ENCODE measurements around the gene TMEM19.
A peak's percentile ranks its signal among the peaks of the same experiment; 100 is the strongest.

Gene TMEM19

DNA sequence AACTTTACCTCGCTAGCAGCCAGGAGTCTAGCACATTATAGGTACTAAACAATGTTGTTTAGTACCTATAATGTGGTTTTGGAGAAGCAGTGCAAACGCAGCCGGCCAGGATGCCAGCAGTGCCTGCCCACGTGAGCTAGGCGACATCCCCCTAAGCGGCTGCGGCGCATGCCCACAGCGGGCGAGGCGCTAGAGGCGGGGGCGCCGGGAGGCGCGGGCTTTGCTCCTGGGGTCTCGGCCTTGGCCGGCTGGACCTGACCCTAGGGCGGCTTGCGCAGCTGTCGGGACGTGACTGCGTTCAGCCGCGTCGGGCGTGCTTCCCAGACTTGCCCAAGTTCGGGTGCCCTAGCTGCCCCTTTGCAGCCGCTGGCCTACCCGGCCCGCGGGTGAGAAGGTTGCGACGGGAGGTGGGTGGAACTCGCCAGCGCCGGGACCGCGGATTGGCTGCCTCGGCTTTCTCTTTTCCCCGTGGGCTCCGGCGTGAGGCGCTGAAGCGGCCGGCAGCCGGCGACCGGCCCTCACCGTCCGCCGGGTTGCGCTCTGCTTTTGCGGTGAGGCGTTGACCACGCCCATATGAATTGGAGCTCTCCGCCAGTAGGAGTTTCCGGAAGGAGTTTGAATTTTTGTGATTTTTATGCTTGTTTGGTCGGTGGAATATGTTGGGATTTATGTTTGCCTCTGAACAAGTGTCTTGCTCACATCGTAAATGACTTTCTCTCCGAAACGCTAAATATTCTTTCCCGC is at the start of gene TMEM19:
Gene TMEM19 (plus strand): TSS at position 169 of the 744 bp plus-strand sequence. CDS start 599 bp downstream, outside the sequence.
- peaks cover 0 to 33% (median 28%) of the 10 kb centered on the region in 5 donors for H3K4me1 ChIP-seq (ENCODE audit: control insufficient read depth in 5 of 5, insufficient read depth in 5 of 5, low read length in 5 of 5)
- peak within 1 kb of the TSS; percentile 80 for H3K27ac ChIP-seq (ENCODE audit: low read depth, low read length)
- peaks cover 0 to 4% (median 0%) of the 10 kb centered on the region in 5 donors for H3K36me3 ChIP-seq (ENCODE audit: control insufficient read depth in 5 of 5, insufficient read depth in 5 of 5, low read length in 5 of 5)
- no peaks in the 10 kb centered on the region for H3K27me3 ChIP-seq (ENCODE audit: control insufficient read depth in 5 of 5, insufficient read depth in 4 of 5, low read length in 5 of 5)
- H3K9me3 ChIP-seq (ENCODE audit: control insufficient read depth in 5 of 5, low read length in 5 of 5): no peaks in the 10 kb centered on the region
- H3K9ac ChIP-seq (ENCODE audit: low read length in 5 of 5): peak within 1 kb of the TSS; percentile 60 to 89 (median 85)
- H3K4me3 ChIP-seq (ENCODE audit: low read depth in 1 of 5, low read length in 5 of 5): peak within 1 kb of the TSS; percentile 86 to 96 (median 88)

DNA sequence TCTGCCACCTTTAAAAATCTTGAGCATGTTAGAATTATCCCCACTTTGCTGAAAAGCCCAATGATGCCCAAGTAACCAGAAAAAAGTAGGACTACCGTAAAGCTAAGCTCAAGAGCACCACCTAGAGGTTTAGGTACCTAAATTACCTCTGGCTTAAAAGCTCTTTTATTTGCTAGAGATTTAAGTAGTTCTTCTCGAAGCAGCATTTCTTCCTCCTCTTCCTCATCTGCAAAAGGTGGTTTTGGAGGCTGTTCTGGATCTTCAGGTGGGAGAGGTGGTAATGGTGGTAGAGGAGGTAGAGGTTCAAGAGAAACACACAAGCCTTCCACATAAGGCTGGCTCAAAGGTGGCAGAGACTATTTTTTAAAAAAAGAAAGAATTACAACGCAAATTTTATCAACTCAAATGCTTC is 49.2 kb upstream of the TMEM19 start:
- Histone ChIP-seq H3K9ac (ENCODE audit: low read length in 5 of 5) (no peak overlapping the region), H3K36me3 (ENCODE audit: control insufficient read depth in 5 of 5, insufficient read depth in 5 of 5, low read length in 5 of 5) (peaks cover 49 to 85% (median 63%) of the 10 kb centered on the region in 5 donors), H3K27ac (ENCODE audit: low read depth, low read length) (no peak overlapping the region)

DNA sequence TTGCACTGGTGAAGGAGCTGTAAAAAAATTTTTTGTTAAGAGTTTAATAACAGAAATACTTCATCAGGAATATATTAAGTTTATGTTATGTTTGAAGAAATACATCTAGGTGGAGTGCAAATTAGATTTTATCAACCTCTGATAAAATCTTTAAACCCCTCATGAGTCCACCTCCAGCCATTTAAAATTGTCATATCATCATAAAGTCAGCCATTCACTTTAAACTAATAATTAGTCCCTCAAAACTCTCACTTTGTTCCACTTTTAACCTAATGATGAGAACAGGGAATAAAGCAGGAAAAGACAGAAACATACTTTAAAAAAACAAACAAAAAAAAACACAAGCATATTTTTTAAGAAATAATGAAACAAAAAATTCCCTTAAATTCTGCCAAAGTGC is 47.4 kb upstream of the TMEM19 start:
- no peak overlapping the region for H3K27ac ChIP-seq (ENCODE audit: low read depth, low read length)
- H3K9ac ChIP-seq (ENCODE audit: low read length in 5 of 5): no peak overlapping the region
- H3K27me3 ChIP-seq (ENCODE audit: control insufficient read depth in 5 of 5, insufficient read depth in 4 of 5, low read length in 5 of 5): no peaks in the 10 kb centered on the region
- peaks cover 43 to 78% (median 58%) of the 10 kb centered on the region in 5 donors for H3K36me3 ChIP-seq (ENCODE audit: control insufficient read depth in 5 of 5, insufficient read depth in 5 of 5, low read length in 5 of 5)
- H3K4me3 ChIP-seq (ENCODE audit: low read depth in 1 of 5, low read length in 5 of 5): no peak overlapping the region
- H3K4me1 ChIP-seq (ENCODE audit: control insufficient read depth in 5 of 5, insufficient read depth in 5 of 5, low read length in 5 of 5): no peaks in the 10 kb centered on the region
- no peaks in the 10 kb centered on the region for H3K9me3 ChIP-seq (ENCODE audit: control insufficient read depth in 5 of 5, low read length in 5 of 5)

More for the DNA sequence above, 49.2 kb upstream of the TMEM19 start:
- no peaks in the 10 kb centered on the region for H3K9me3 ChIP-seq (ENCODE audit: control insufficient read depth in 5 of 5, low read length in 5 of 5)
- no peaks in the 10 kb centered on the region for H3K27me3 ChIP-seq (ENCODE audit: control insufficient read depth in 5 of 5, insufficient read depth in 4 of 5, low read length in 5 of 5)
- no peak overlapping the region for H3K4me3 ChIP-seq (ENCODE audit: low read depth in 1 of 5, low read length in 5 of 5)
- H3K4me1 ChIP-seq (ENCODE audit: control insufficient read depth in 5 of 5, insufficient read depth in 5 of 5, low read length in 5 of 5): no peaks in the 10 kb centered on the region

DNA sequence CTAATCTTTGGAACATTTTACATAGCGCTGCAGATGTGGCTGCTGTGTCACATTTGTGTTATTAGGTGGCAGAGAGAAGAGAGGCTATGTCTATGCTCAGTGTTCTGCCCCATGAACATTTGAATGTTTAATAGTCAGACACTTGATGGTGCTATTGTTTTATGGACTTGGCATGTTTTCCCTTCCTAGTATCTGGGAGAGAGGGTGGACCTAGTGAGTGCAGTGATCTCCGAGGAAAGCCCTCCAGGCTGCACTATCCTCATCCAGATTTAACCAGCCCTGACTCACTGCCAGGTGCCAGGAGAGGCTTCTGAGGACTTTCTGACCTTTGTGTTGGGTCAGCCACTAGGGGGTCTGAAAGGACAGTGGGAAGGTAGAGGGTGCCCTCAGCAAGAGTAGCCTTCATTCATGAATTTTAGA is 46.5 kb upstream of the TMEM19 start:
- H3K4me1 ChIP-seq (ENCODE audit: control insufficient read depth in 5 of 5, insufficient read depth in 5 of 5, low read length in 5 of 5): no peaks in the 10 kb centered on the region
- no peaks in the 10 kb centered on the region for H3K9me3 ChIP-seq (ENCODE audit: control insufficient read depth in 5 of 5, low read length in 5 of 5)
- no peak overlapping the region for H3K27ac ChIP-seq (ENCODE audit: low read depth, low read length)
- no peak overlapping the region for H3K9ac ChIP-seq (ENCODE audit: low read length in 5 of 5)
- H3K36me3 ChIP-seq (ENCODE audit: control insufficient read depth in 5 of 5, insufficient read depth in 5 of 5, low read length in 5 of 5): peaks cover 42 to 77% (median 57%) of the 10 kb centered on the region in 5 donors
- H3K27me3 ChIP-seq (ENCODE audit: control insufficient read depth in 5 of 5, insufficient read depth in 4 of 5, low read length in 5 of 5): no peaks in the 10 kb centered on the region
- no peak overlapping the region for H3K4me3 ChIP-seq (ENCODE audit: low read depth in 1 of 5, low read length in 5 of 5)

DNA sequence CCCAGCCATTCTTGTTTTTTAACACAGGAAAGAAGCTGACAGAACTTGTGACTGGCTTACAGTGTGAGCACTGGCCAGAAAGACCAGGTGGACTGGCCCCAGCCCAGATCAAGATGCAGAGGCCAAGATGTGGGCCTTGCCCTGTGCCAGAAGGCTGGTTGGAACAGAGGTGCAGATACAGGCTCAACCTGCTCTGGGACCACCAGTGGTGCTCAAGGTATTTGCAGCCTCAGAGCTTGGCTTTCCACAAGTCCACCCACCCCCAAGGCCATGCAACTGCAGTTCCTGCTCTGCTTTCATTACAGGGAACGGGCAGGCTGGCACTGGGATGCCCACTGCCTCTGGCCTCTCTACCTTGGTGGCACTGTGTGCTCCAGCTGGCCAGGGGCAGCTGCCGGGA is 45.6 kb upstream of the TMEM19 start:
- Histone ChIP-seq H3K9me3 (ENCODE audit: control insufficient read depth in 5 of 5, low read length in 5 of 5) (no peaks in the 10 kb centered on the region), H3K9ac (ENCODE audit: low read length in 5 of 5) (no peak overlapping the region), H3K36me3 (ENCODE audit: control insufficient read depth in 5 of 5, insufficient read depth in 5 of 5, low read length in 5 of 5) (peaks cover 42 to 77% (median 56%) of the 10 kb centered on the region in 5 donors), H3K27me3 (ENCODE audit: control insufficient read depth in 5 of 5, insufficient read depth in 4 of 5, low read length in 5 of 5) (no peaks in the 10 kb centered on the region), H3K4me1 (ENCODE audit: control insufficient read depth in 5 of 5, insufficient read depth in 5 of 5, low read length in 5 of 5) (peaks cover 0 to 3% (median 0%) of the 10 kb centered on the region in 5 donors), H3K27ac (ENCODE audit: low read depth, low read length) (no peak overlapping the region), H3K4me3 (ENCODE audit: low read depth in 1 of 5, low read length in 5 of 5) (no peak overlapping the region)

DNA sequence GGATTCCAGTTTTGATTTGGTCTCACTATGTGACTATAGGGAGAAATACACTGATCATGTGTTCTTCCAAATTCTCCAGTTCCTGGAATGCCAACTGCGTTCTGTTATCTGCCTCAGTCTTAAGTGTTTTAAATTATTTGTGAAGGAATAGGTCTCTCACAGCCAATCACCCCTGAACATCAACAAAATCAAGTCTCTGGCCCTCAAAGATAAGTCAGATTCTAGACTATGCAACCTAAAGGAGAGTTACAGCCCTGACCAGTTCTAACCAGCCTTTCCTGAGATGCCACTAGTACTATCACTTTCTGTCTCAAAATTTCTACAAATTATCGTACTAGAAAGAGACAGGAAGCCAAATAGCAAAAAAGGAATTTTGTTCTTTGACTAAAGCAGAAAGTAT is 44.5 kb upstream of the TMEM19 start:
- Histone ChIP-seq H3K4me1 (ENCODE audit: control insufficient read depth in 5 of 5, insufficient read depth in 5 of 5, low read length in 5 of 5) (peaks cover 0 to 9% (median 0%) of the 10 kb centered on the region in 5 donors), H3K27ac (ENCODE audit: low read depth, low read length) (no peak overlapping the region), H3K27me3 (ENCODE audit: control insufficient read depth in 5 of 5, insufficient read depth in 4 of 5, low read length in 5 of 5) (no peaks in the 10 kb centered on the region), H3K36me3 (ENCODE audit: control insufficient read depth in 5 of 5, insufficient read depth in 5 of 5, low read length in 5 of 5) (peaks cover 40 to 67% (median 50%) of the 10 kb centered on the region in 5 donors), H3K9ac (ENCODE audit: low read length in 5 of 5) (no peak overlapping the region), H3K9me3 (ENCODE audit: control insufficient read depth in 5 of 5, low read length in 5 of 5) (no peaks in the 10 kb centered on the region), H3K4me3 (ENCODE audit: low read depth in 1 of 5, low read length in 5 of 5) (no peak overlapping the region)

DNA sequence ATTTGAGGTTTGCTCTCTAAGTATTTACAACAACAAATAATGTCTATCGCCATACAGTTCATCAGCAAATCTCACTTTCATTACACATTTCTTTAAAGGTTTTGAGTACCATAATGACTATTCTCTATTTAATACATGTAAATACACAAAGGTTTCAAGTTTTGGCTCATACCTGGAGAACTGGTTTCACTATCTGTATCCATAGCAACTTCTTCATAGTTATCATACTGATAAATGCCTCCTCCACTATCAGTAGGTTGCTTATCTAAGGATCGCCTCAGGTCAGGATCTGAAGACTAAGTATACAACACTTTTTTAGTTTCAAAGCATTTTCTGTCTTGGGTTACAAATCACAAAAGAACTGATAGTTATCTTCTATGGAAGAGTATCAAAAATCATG is 43.6 kb upstream of the TMEM19 start:
- no peak overlapping the region for H3K9ac ChIP-seq (ENCODE audit: low read length in 5 of 5)
- H3K4me3 ChIP-seq (ENCODE audit: low read depth in 1 of 5, low read length in 5 of 5): no peak overlapping the region
- peaks cover 0 to 9% (median 0%) of the 10 kb centered on the region in 5 donors for H3K4me1 ChIP-seq (ENCODE audit: control insufficient read depth in 5 of 5, insufficient read depth in 5 of 5, low read length in 5 of 5)
- H3K9me3 ChIP-seq (ENCODE audit: control insufficient read depth in 5 of 5, low read length in 5 of 5): no peaks in the 10 kb centered on the region
- no peak overlapping the region for H3K27ac ChIP-seq (ENCODE audit: low read depth, low read length)
- no peaks in the 10 kb centered on the region for H3K27me3 ChIP-seq (ENCODE audit: control insufficient read depth in 5 of 5, insufficient read depth in 4 of 5, low read length in 5 of 5)
- peaks cover 45 to 69% (median 47%) of the 10 kb centered on the region in 5 donors for H3K36me3 ChIP-seq (ENCODE audit: control insufficient read depth in 5 of 5, insufficient read depth in 5 of 5, low read length in 5 of 5)

DNA sequence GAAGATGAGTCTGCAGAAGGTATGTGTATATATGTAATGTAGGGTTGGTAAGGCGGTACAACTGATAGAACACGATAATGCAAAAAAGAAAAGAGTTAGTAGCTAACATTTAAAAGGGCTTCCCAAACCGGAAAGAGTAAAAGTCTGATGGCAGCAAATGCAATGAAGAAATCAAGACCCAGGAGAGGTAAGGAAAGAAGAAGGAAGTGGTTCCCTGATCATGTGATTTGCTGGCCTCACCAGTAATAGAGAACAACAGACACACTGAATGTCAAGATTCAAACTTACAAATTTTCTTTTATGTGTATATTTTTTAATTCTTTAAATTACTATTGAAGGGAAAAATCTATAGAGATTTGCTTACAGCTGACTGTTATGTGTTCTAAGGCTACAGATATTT is 40.6 kb upstream of the TMEM19 start:
- peaks cover 39 to 62% (median 51%) of the 10 kb centered on the region in 5 donors for H3K36me3 ChIP-seq (ENCODE audit: control insufficient read depth in 5 of 5, insufficient read depth in 5 of 5, low read length in 5 of 5)
- no peak overlapping the region for H3K27ac ChIP-seq (ENCODE audit: low read depth, low read length)

DNA sequence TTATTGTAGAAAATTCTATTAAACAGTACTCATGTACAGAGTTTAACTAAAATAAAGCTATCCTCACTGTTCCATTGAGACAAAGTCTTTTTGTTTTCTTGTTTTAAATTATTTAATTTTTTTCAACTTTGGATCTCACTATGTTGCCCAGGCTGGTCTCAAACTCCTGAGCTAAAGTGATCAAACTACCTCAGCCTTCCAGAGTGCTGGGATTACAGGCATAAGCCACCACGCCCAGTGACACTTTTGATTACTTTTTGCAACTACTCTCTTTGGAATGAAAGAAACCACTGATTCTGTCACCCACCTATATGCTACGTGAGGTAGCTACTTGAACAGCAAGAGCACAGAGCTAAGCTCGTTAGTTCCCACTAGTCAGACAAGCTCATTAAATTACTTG is 39.4 kb upstream of the TMEM19 start:
- Histone ChIP-seq H3K9ac (ENCODE audit: low read length in 5 of 5) (no peak overlapping the region), H3K4me3 (ENCODE audit: low read depth in 1 of 5, low read length in 5 of 5) (no peak overlapping the region), H3K4me1 (ENCODE audit: control insufficient read depth in 5 of 5, insufficient read depth in 5 of 5, low read length in 5 of 5) (peaks cover 0 to 9% (median 0%) of the 10 kb centered on the region in 5 donors), H3K27ac (ENCODE audit: low read depth, low read length) (no peak overlapping the region), H3K27me3 (ENCODE audit: control insufficient read depth in 5 of 5, insufficient read depth in 4 of 5, low read length in 5 of 5) (no peaks in the 10 kb centered on the region), H3K9me3 (ENCODE audit: control insufficient read depth in 5 of 5, low read length in 5 of 5) (no peaks in the 10 kb centered on the region), H3K36me3 (ENCODE audit: control insufficient read depth in 5 of 5, insufficient read depth in 5 of 5, low read length in 5 of 5) (peaks cover 32 to 60% (median 44%) of the 10 kb centered on the region in 5 donors)

More for the DNA sequence above, 40.6 kb upstream of the TMEM19 start:
- no peak overlapping the region for H3K9ac ChIP-seq (ENCODE audit: low read length in 5 of 5)
- H3K4me1 ChIP-seq (ENCODE audit: control insufficient read depth in 5 of 5, insufficient read depth in 5 of 5, low read length in 5 of 5): peaks cover 0 to 9% (median 0%) of the 10 kb centered on the region in 5 donors
- no peaks in the 10 kb centered on the region for H3K27me3 ChIP-seq (ENCODE audit: control insufficient read depth in 5 of 5, insufficient read depth in 4 of 5, low read length in 5 of 5)
- H3K9me3 ChIP-seq (ENCODE audit: control insufficient read depth in 5 of 5, low read length in 5 of 5): no peaks in the 10 kb centered on the region
- H3K4me3 ChIP-seq (ENCODE audit: low read depth in 1 of 5, low read length in 5 of 5): no peak overlapping the region

DNA sequence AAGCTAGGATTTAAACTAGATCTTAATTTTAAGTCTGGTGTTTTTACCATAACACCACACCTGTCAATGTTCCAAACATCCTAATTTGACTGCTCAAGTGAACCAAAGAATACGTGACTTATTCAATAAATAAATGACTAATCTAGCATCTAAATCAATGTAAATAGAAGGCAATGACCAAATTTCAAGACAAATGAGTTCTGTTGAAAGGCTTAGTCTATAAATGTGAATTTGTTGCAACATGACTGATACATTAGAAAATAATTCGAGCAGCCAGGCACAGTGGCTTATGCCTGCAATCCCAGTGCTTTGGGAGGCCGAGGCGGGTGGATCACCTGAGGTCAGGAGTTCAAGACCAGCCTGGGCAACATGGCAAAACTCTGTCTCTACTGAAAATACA is 37.3 kb upstream of the TMEM19 start:
- peaks cover 0 to 4% (median 0%) of the 10 kb centered on the region in 5 donors for H3K9me3 ChIP-seq (ENCODE audit: control insufficient read depth in 5 of 5, low read length in 5 of 5)
- H3K9ac ChIP-seq (ENCODE audit: low read length in 5 of 5): no peak overlapping the region
- no peaks in the 10 kb centered on the region for H3K27me3 ChIP-seq (ENCODE audit: control insufficient read depth in 5 of 5, insufficient read depth in 4 of 5, low read length in 5 of 5)
- H3K4me3 ChIP-seq (ENCODE audit: low read depth in 1 of 5, low read length in 5 of 5): no peak overlapping the region
- H3K4me1 ChIP-seq (ENCODE audit: control insufficient read depth in 5 of 5, insufficient read depth in 5 of 5, low read length in 5 of 5): peaks cover 0 to 9% (median 0%) of the 10 kb centered on the region in 5 donors
- H3K27ac ChIP-seq (ENCODE audit: low read depth, low read length): no peak overlapping the region
- H3K36me3 ChIP-seq (ENCODE audit: control insufficient read depth in 5 of 5, insufficient read depth in 5 of 5, low read length in 5 of 5): peaks cover 22 to 60% (median 31%) of the 10 kb centered on the region in 5 donors
